Neural cell (in vitro differentiated cells): ENCODE results near the gene TEX19. TPM values are rescaled to one million over a fixed set of nuclear protein-coding genes. Genes with fewer than 3 reads are reported as not detected.

Experiments used
- H2AFZ ChIP-seq: fragments of 200-600, 300-800 bp; sonication (generic), shearing (Covaris generic); 2 replicates; pipeline ENCODE4 v1.6.0; 2014; ENCODE audit warnings: low read depth, mild to moderate bottlenecking, antibody characterized with exemption, low read length, moderate library complexity
- H3F3A ChIP-seq: fragments of 200-600 bp; shearing (Covaris generic); 2 replicates; pipeline ENCODE4 v1.6.1; 2016; ENCODE audit warnings: mild to moderate bottlenecking, moderate library complexity, mixed read lengths, antibody characterized with exemption, low read length; ENCODE audit not compliant: insufficient read depth, poor library complexity, severe bottlenecking
- H3K27ac ChIP-seq: fragments of 200-600, 300-800 bp; sonication (generic), shearing (Covaris generic); 2 replicates; pipeline ENCODE4 v1.5.1; 2014; ENCODE audit warnings: mild to moderate bottlenecking, low read length, moderate library complexity
- H3K27me3 ChIP-seq: fragments of 300-800, 200-600 bp; sonication (generic), shearing (Covaris generic); 2 replicates; pipeline ENCODE4 v1.6.0; 2014; ENCODE audit warnings: mild to moderate bottlenecking, low read depth, low read length, moderate library complexity; ENCODE audit not compliant: insufficient read depth
- H3K36me3 ChIP-seq: fragments of 300-800, 200-600 bp; sonication (generic), shearing (Covaris generic); 2 replicates; pipeline ENCODE4 v1.5.1; 2014; ENCODE audit warnings: mild to moderate bottlenecking, antibody characterized with exemption, low read length, moderate library complexity; ENCODE audit not compliant: insufficient read depth
- H3K4me2 ChIP-seq: fragments of 300-800, 200-600 bp; sonication (generic), shearing (Covaris generic); 2 replicates; pipeline ENCODE4 v1.6.0; 2014; ENCODE audit warnings: mild to moderate bottlenecking, low read length
- H3K4me3 ChIP-seq: fragments of 300-800, 200-600 bp; sonication (generic), shearing (Covaris generic); 2 replicates; pipeline ENCODE4 v1.5.1; 2014; ENCODE audit warnings: mild to moderate bottlenecking, low read length, moderate library complexity
- H3K79me2 ChIP-seq: fragments of 200-600 bp; shearing (Covaris generic); replicated peaks from 2 replicates; pipeline ENCODE4 v1.6.0; 2014; ENCODE audit warnings: mild to moderate bottlenecking, low read length, moderate library complexity; ENCODE audit not compliant: insufficient read depth
- H3K9ac ChIP-seq: fragments of 300-800, 200-600 bp; sonication (generic), shearing (Covaris generic); 2 replicates; pipeline ENCODE4 v1.6.1; 2016; ENCODE audit warnings: mild to moderate bottlenecking, low read length, mixed read lengths
- H3K9me2 ChIP-seq: fragments of 200-600 bp; shearing (Covaris generic); 2 replicates; pipeline ENCODE4 v1.6.1; 2016; ENCODE audit warnings: mild to moderate bottlenecking, low read length, mixed read lengths; ENCODE audit not compliant: insufficient read depth
- H3K9me3 ChIP-seq: fragments of 200-600, 300-800 bp; sonication (generic), shearing (Covaris generic); 2 replicates; pipeline ENCODE4 v1.6.1; 2016; ENCODE audit warnings: mild to moderate bottlenecking, mixed run types, low read length, moderate library complexity, mixed read lengths
- H4K20me1 ChIP-seq: fragments of 200-600 bp; shearing (Covaris generic); 2 replicates; pipeline ENCODE4 v1.6.1; 2016; ENCODE audit warnings: mild to moderate bottlenecking, mixed run types; ENCODE audit not compliant: insufficient read depth
- CTCF ChIP-seq: fragments of 450-650 bp; IDR thresholded peaks from 2 replicates; pipeline ENCODE4 v1.5.1; 2014; ENCODE audit warnings: antibody characterized with exemption, mild to moderate bottlenecking, moderate library complexity; ENCODE audit not compliant: poor library complexity, severe bottlenecking
- EP300 ChIP-seq: fragments of 450-650 bp; conservative IDR thresholded peaks from 2 replicates; pipeline ENCODE4 v1.6.1; 2014; ENCODE audit warnings: antibody characterized with exemption, mild to moderate bottlenecking, moderate library complexity; ENCODE audit not compliant: poor library complexity, severe bottlenecking
- EZH2 ChIP-seq: fragments of 200-600, 300-800 bp; shearing (Covaris generic), sonication (generic); IDR thresholded peaks from 2 replicates; pipeline ENCODE4 v1.6.1; 2014; ENCODE audit warnings: antibody characterized with exemption, low read length, borderline replicate concordance, mild to moderate bottlenecking; ENCODE audit not compliant: insufficient read depth, poor library complexity, severe bottlenecking
- MXI1 ChIP-seq: fragments of 450-650 bp; conservative IDR thresholded peaks from 2 replicates; pipeline ENCODE4 v1.6.1; 2014; ENCODE audit warnings: antibody characterized with exemption, mild to moderate bottlenecking; ENCODE audit not compliant: poor library complexity, severe bottlenecking
- POLR2AphosphoS5 ChIP-seq: IDR thresholded peaks from 2 replicates; pipeline ENCODE4 v1.6.1; 2012
- RAD21 ChIP-seq: fragments of 450-650 bp; conservative IDR thresholded peaks from 2 replicates; pipeline ENCODE4 v1.6.1; 2014; ENCODE audit warnings: antibody characterized with exemption, mild to moderate bottlenecking, moderate library complexity
- REST ChIP-seq: IDR thresholded peaks from 2 replicates; pipeline ENCODE4 v1.6.1; 2012; ENCODE audit warnings: borderline replicate concordance
- SMC3 ChIP-seq: fragments of 450-650 bp; conservative IDR thresholded peaks from 2 replicates; pipeline ENCODE4 v1.6.1; 2014; ENCODE audit warnings: antibody characterized with exemption, mild to moderate bottlenecking, moderate library complexity; ENCODE audit not compliant: poor library complexity
- TAF1 ChIP-seq: IDR thresholded peaks from 2 replicates; pipeline ENCODE4 v1.6.1; 2012; ENCODE audit warnings: low read depth
- polyA plus RNA-seq: library from polyadenylated mRNA; depleted of rRNA; stranded (reverse); fragments of >200 nt; gene quantifications from 2 replicates; pipeline ENCODE4 v1.2.3, GENCODE V29; 2014

Gene TEX19
- polyA plus RNA-seq, 1 donor from 2014 or later = not detected

- no peak overlapping the region for H3K4me2 ChIP-seq
- TF ChIP-seq TAF1 (no peak), MXI1 (no peak), POLR2AphosphoS5 (no peak), RAD21 (no peak), SMC3 (no peak), REST (no peak), EP300 (no peak), EZH2 (no peak), CTCF (no peak)
- H3K9ac ChIP-seq = no peak overlapping the region
- H3K27me3 ChIP-seq = no peaks in the 10 kb centered on the region
- no peak overlapping the region for H3K27ac ChIP-seq
- H3K9me3 ChIP-seq = no peaks in the 10 kb centered on the region
- H3K36me3 ChIP-seq = no peaks in the 10 kb centered on the region
- H3F3A ChIP-seq = no peaks in the 10 kb centered on the region
- H3K9me2 ChIP-seq = no peaks in the 10 kb centered on the region
- H3K4me3 ChIP-seq = no peak overlapping the region
- no peak overlapping the region for H2AFZ ChIP-seq
- H4K20me1 ChIP-seq = no peaks in the 10 kb centered on the region
- H3K79me2 ChIP-seq = no peaks in the 10 kb centered on the region
Measured at GRCh38 chr17:82386881-82387704, 28.0 kb downstream of the TEX19 start.

GRCh38 chr17:82387705-82388106 is 28.7 kb downstream of the TEX19 start:
- no peak overlapping the region for H3K4me3 ChIP-seq
- no peaks in the 10 kb centered on the region for H3K9me2 ChIP-seq
- no peaks in the 10 kb centered on the region for H3F3A ChIP-seq
- H3K36me3 ChIP-seq = no peaks in the 10 kb centered on the region
- no peak for TF ChIP-seq REST
- no peak for TF ChIP-seq TAF1
- no peak for TF ChIP-seq CTCF
- TF ChIP-seq SMC3 = no peak
- TF ChIP-seq POLR2AphosphoS5 = no peak
- TF ChIP-seq EZH2 = no peak
- TF ChIP-seq MXI1 = no peak
- TF ChIP-seq EP300 = no peak
- no peak for TF ChIP-seq RAD21
- H3K4me2 ChIP-seq = no peak overlapping the region
- H3K9me3 ChIP-seq = no peaks in the 10 kb centered on the region
- no peaks in the 10 kb centered on the region for H4K20me1 ChIP-seq
- H3K27ac ChIP-seq = no peak overlapping the region
- H2AFZ ChIP-seq = no peak overlapping the region
- no peak overlapping the region for H3K9ac ChIP-seq
- H3K27me3 ChIP-seq = no peaks in the 10 kb centered on the region
- no peaks in the 10 kb centered on the region for H3K79me2 ChIP-seq
